CD14-positive monocyte (primary cell): Measurements from ENCODE around the gene CHD1. TPM values are rescaled to one million over a fixed set of nuclear protein-coding genes. Genes with fewer than 3 reads are reported as not detected.
"Not testable (repeated sequence)": the region's sequence is repeated elsewhere in the genome, so short reads cannot be mapped to it uniquely, and the experiment has no call there.

Experiments used
- DNase-seq, 3 donors: peaks; one replicate each; pipeline ENCODE4 v3.0.0-alpha.2; 2011 to 2022
- H2AFZ ChIP-seq: 2 replicates; pipeline ENCODE4 v1.6.0; 2012; ENCODE audit warnings: mild to moderate bottlenecking, low read depth, low read length, inconsistent platforms; ENCODE audit not compliant: insufficient read depth, poor library complexity, severe bottlenecking
- H3K27ac ChIP-seq, 2 donors: 1 replicate in 1 of 2; 2 replicates in 1 of 2; pipeline ENCODE4 v1.5.1; 2012 to 2013; ENCODE audit warnings: low read length in 2 of 2, control low read depth in 1 of 2, inconsistent platforms in 1 of 2, low read depth in 1 of 2, mild to moderate bottlenecking in 1 of 2
- H3K27me3 ChIP-seq, 2 donors: one replicate each; pipeline versions ENCODE4 v1.6.0 to v1.6.1; 2011 to 2013; ENCODE audit warnings: low read length in 2 of 2; ENCODE audit not compliant: control insufficient read depth in 2 of 2, insufficient read depth in 2 of 2
- H3K36me3 ChIP-seq, 2 donors: replicated peaks in 1 of 2; 1 replicate in 1 of 2; 2 replicates in 1 of 2; pipeline versions ENCODE4 v1.5.1 to v1.6.1; 2012 to 2013; ENCODE audit warnings: low read length in 2 of 2, control low read depth in 1 of 2, inconsistent platforms in 1 of 2, mild to moderate bottlenecking in 1 of 2; ENCODE audit not compliant: insufficient read depth in 2 of 2, control insufficient read depth in 1 of 2
- H3K4me1 ChIP-seq, 2 donors: 1 replicate in 1 of 2; 2 replicates in 1 of 2; pipeline versions ENCODE4 v1.5.1 to v1.6.1; 2012 to 2013; ENCODE audit warnings: low read length in 2 of 2, control low read depth in 1 of 2, inconsistent platforms in 1 of 2, mild to moderate bottlenecking in 1 of 2, moderate library complexity in 1 of 2; ENCODE audit not compliant: insufficient read depth in 2 of 2, control insufficient read depth in 1 of 2
- H3K4me2 ChIP-seq: replicated peaks from 2 replicates; pipeline ENCODE3; 2012; ENCODE audit warnings: low read length, moderate library complexity, mild to moderate bottlenecking; ENCODE audit not compliant: poor library complexity, severe bottlenecking; ENCODE audit errors: extremely low read depth
- H3K4me3 ChIP-seq, 3 experiments: fragments of 200-600 bp in 1 of 3; sonication (generic) in 1 of 3; replicated peaks in 1 of 3; 1 replicate in 2 of 3; 2 replicates in 1 of 3; pipeline ENCODE4 v1.5.1; 2011 to 2013; ENCODE audit warnings: low read length in 3 of 3, mild to moderate bottlenecking in 3 of 3, control low read depth in 2 of 3, low read depth in 2 of 3, inconsistent platforms in 1 of 3, moderate library complexity in 1 of 3
- H3K79me2 ChIP-seq: 2 replicates; pipeline ENCODE4 v1.6.0; 2012; ENCODE audit warnings: mild to moderate bottlenecking, control low read depth, inconsistent platforms, low read length, moderate library complexity; ENCODE audit not compliant: insufficient read depth
- H3K9ac ChIP-seq: 2 replicates; pipeline ENCODE4 v1.6.0; 2017; ENCODE audit warnings: low read length, mild to moderate bottlenecking; ENCODE audit not compliant: insufficient read depth, poor library complexity, severe bottlenecking
- H3K9me3 ChIP-seq, 2 donors: replicated peaks in 1 of 2; 1 replicate in 1 of 2; 2 replicates in 1 of 2; pipeline versions ENCODE4 v1.5.1 to v1.6.1; 2012 to 2013; ENCODE audit warnings: low read length in 2 of 2, control low read depth in 1 of 2; ENCODE audit not compliant: control insufficient read depth in 1 of 2, insufficient read depth in 1 of 2
- H4K20me1 ChIP-seq: 2 replicates; pipeline ENCODE4 v1.6.0; 2012; ENCODE audit warnings: mild to moderate bottlenecking, low read length, control low read depth, moderate library complexity; ENCODE audit not compliant: insufficient read depth
- H3K27ac Mint-ChIP-seq, 7 donors: one replicate each; pipeline ENCODE4 v1.8.0; 2020; ENCODE audit warnings: mild to moderate bottlenecking in 7 of 7, mixed read lengths in 7 of 7, moderate library complexity in 6 of 7, inconsistent platforms in 2 of 7
- H3K27me3 Mint-ChIP-seq, 3 donors: one replicate each; pipeline ENCODE4 v1.8.0; 2021 to 2022; ENCODE audit warnings: low read depth in 3 of 3, mild to moderate bottlenecking in 3 of 3, mixed read lengths in 3 of 3, moderate library complexity in 3 of 3, inconsistent platforms in 1 of 3
- H3K36me3 Mint-ChIP-seq, 2 donors: one replicate each; pipeline ENCODE4 v1.8.0; 2020; ENCODE audit warnings: mixed read lengths in 2 of 2, inconsistent platforms in 1 of 2, mild to moderate bottlenecking in 1 of 2
- H3K4me1 Mint-ChIP-seq: one replicate; pipeline ENCODE4 v1.8.0; 2020; ENCODE audit warnings: mild to moderate bottlenecking, mixed read lengths
- H3K4me3 Mint-ChIP-seq, 2 donors: one replicate each; pipeline ENCODE4 v1.8.0; 2020; ENCODE audit warnings: mild to moderate bottlenecking in 2 of 2, mixed read lengths in 2 of 2, moderate library complexity in 1 of 2
- H3K9me3 Mint-ChIP-seq, 7 donors: one replicate each; pipeline ENCODE4 v1.8.0; 2020 to 2022; ENCODE audit warnings: mixed read lengths in 7 of 7, mild to moderate bottlenecking in 6 of 7, moderate library complexity in 6 of 7, inconsistent platforms in 2 of 7
- CTCF ChIP-seq: fragments of 200-600 bp; IDR thresholded peaks from one replicate; pipeline ENCODE4 v1.8.0; 2022; ENCODE audit warnings: antibody characterized with exemption, mild to moderate bottlenecking
- WGBS: methylation state at CpG from one replicate; pipeline ENCODE4 v1.1.5; 2013; ENCODE audit warnings: missing lambda C conversion rate; ENCODE audit not compliant: insufficient coverage; 5-methylcytosine and 5-hydroxymethylcytosine counted together
- intact Hi-C, 2 donors: fragments of 100-400 bp; cut with micrococcal nuclease; formaldehyde crosslinking; loops; one replicate each; pipeline versions ENCODE4 v1.15.0 to v1.15.1; 2023
- polyA plus RNA-seq, 3 donors: library from polyadenylated mRNA; depleted of rRNA in 1 of 3; unstranded in 2 of 3; stranded (reverse) in 1 of 3; fragments of 300-500 nt in 2 of 3; fragments of >200 nt in 1 of 3; fragmentation: Illumina TruSeq in 2 of 3; gene quantifications; 1 replicate in 2 of 3; 2 replicates in 1 of 3; pipeline ENCODE4 v1.2.3, GENCODE V29; 2012 to 2021

The CHD1 gene
- polyA plus RNA-seq, 3 donors, result 3.1 to 45.7 (median 6.7) TPM

DNA sequence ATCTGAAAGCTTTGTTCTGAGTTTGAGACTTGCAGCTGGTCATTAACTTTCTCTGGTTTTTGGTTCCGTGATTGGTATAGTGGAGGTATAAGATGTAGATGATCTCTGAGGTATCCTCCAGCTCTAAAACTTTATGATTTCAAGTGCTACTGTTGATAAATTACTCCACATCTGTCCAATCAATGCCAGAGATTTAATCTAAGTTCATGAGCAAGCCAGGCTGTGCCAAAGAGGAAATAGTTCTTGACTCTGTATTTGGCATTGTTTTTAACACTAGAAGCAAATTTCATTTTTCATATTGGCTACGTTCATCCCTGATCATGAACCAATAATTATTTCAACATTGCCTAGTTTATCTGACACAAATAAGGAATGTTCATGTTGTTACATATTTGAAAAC is 28.5 kb upstream of the CHD1 start:
- Histone ChIP-seq H3K36me3 (no peaks in the 10 kb centered on the region), H3K9ac (no peak overlapping the region), H3K9me3 (no peaks in the 10 kb centered on the region), H3K27ac (no peak overlapping the region), H3K4me1 (no peaks in the 10 kb centered on the region), H4K20me1 (no peaks in the 10 kb centered on the region), H3K4me2 (no peak overlapping the region), H2AFZ (no peak overlapping the region), H3K79me2 (no peaks in the 10 kb centered on the region), H3K4me3 (no peak overlapping the region), H3K27me3 (no peaks in the 10 kb centered on the region)
- Mint-ChIP-seq H3K4me1 (peaks cover 11% of the 10 kb centered on the region), H3K36me3 (no peaks in the 10 kb centered on the region), H3K4me3 (no peak overlapping the region), H3K27ac (no peak overlapping the region), H3K9me3 (peaks cover 0 to 2% (median 0%) of the 10 kb centered on the region in 7 donors), H3K27me3 (no peaks in the 10 kb centered on the region)
- intact Hi-C loops, result no loop called here
- TF ChIP-seq CTCF, result no peak
- DNase-seq, result no peak
- no CpG with 5 or more reads among the region's 2 CpGs for WGBS

GRCh38 chr5:98955888-98956287 is 27.1 kb upstream of the CHD1 start:
- H3K79me2 ChIP-seq, H3K4me1 ChIP-seq, H3K4me2 ChIP-seq, H4K20me1 ChIP-seq, H3K27ac Mint-ChIP-seq, H3K4me1 Mint-ChIP-seq, H3K9me3 ChIP-seq, H3K4me3 ChIP-seq, H2AFZ ChIP-seq, H3K36me3 ChIP-seq, H3K9me3 Mint-ChIP-seq, DNase-seq, H3K4me3 Mint-ChIP-seq, H3K9ac ChIP-seq, H3K27me3 Mint-ChIP-seq, H3K27me3 ChIP-seq, intact Hi-C loops, H3K36me3 Mint-ChIP-seq, H3K27ac ChIP-seq: not testable (repeated sequence)
- WGBS, result no CpG with 5 or more reads among the region's 3 CpGs

- H3K9me3 ChIP-seq, H3K4me1 ChIP-seq, H3K27me3 Mint-ChIP-seq, intact Hi-C loops, H3K36me3 ChIP-seq, H3K9ac ChIP-seq, H3K27me3 ChIP-seq, H3K9me3 Mint-ChIP-seq, H3K79me2 ChIP-seq, H3K4me3 ChIP-seq, H3K4me3 Mint-ChIP-seq, H4K20me1 ChIP-seq, H3K4me1 Mint-ChIP-seq, H3K4me2 ChIP-seq, DNase-seq, H3K27ac ChIP-seq, H2AFZ ChIP-seq, H3K27ac Mint-ChIP-seq, H3K36me3 Mint-ChIP-seq: not testable (repeated sequence)
- WGBS, result no CpG with 5 or more reads among the region's 2 CpGs
Observed at GRCh38 chr5:98955471-98955870, 26.7 kb upstream of the CHD1 start.
